ENCODE data around the gene PPP2R3A.

DNA sequence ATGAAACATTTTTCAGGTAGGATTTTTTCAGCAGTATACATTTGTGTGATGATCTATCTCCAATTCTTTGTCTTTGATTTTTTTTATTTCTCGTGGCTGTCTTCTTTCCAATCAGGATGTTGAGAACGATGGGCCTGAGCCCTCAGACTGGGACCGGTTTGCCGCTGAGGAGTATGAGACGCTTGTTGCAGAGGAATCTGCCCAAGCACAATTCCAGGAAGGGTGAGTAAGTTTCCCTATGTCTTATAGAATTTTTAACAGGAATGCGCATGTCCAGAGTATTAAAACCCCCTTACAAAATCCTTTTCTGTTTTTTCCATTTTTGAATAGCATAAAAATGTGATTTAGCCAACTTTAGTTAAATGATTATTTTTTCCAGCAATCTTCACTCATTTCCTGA, 140.6 kb downstream of the PPP2R3A start:
- TF ChIP-seq, protein P1, sequence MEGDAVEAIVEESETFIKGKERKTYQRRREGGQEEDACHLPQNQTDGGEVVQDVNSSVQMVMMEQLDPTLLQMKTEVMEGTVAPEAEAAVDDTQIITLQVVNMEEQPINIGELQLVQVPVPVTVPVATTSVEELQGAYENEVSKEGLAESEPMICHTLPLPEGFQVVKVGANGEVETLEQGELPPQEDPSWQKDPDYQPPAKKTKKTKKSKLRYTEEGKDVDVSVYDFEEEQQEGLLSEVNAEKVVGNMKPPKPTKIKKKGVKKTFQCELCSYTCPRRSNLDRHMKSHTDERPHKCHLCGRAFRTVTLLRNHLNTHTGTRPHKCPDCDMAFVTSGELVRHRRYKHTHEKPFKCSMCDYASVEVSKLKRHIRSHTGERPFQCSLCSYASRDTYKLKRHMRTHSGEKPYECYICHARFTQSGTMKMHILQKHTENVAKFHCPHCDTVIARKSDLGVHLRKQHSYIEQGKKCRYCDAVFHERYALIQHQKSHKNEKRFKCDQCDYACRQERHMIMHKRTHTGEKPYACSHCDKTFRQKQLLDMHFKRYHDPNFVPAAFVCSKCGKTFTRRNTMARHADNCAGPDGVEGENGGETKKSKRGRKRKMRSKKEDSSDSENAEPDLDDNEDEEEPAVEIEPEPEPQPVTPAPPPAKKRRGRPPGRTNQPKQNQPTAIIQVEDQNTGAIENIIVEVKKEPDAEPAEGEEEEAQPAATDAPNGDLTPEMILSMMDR (IDR thresholded peaks at IDR 0.05; ENCODE audit: low read length), result no peak
- no peak for TF ChIP-seq EZH2 (IDR thresholded peaks at IDR 0.05; ENCODE audit: borderline replicate concordance, low read length)
